GM12864 (cell line): ENCODE results near the gene RHOB.

ENCODE experiments used
- DNase-seq: peaks from one replicate; pipeline ENCODE4 v3.0.0-alpha.2; 2011; ENCODE audit warnings: low read depth
- H3K4me3 ChIP-seq: 2 replicates; pipeline ENCODE4 v1.5.1; 2011; ENCODE audit warnings: mild to moderate bottlenecking, low read depth, low read length, control low read depth
- TF ChIP-seq, protein P1 (sequence below): IDR thresholded peaks from 2 replicates; pipeline ENCODE4 v1.5.1; 2011; ENCODE audit warnings: low read depth, mild to moderate bottlenecking, moderate library complexity, low read length, control low read depth, inconsistent platforms; ENCODE audit errors: missing control alignments

Gene RHOB

DNA sequence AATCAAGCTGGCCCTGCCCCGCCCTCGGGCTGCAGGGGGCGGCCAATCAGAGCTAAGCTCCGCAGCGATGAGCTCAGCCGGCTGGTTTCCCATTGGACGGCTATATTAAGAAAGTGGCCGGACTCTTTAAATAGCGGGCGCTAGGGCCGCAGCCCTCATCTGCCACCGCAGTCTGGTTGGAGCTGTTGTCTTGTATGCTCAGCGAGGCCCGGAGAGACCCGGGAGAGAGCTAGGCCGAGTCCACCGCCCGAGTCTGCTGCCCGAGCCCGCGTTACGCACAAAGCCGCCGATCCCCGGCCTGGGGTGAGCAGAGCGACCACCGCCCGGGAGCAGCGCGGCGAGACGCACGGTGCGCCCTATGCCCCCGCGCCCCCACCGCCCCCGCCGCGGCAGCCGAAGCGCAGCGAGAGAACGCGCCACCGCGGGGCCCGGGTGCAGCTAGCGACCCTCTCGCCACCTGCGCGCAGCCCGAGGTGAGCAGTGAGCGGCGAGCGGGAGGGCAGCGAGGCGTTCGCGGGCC lies at the start of gene RHOB:
RHOB (plus strand) TSS at position 158 of the 520 bp plus-strand sequence. CDS start 392 bp downstream, outside the sequence.
- H3K4me3 ChIP-seq = peak within 1 kb of the TSS; percentile 77
- DNase-seq = peak; percentile 91
- TF ChIP-seq, protein P1, sequence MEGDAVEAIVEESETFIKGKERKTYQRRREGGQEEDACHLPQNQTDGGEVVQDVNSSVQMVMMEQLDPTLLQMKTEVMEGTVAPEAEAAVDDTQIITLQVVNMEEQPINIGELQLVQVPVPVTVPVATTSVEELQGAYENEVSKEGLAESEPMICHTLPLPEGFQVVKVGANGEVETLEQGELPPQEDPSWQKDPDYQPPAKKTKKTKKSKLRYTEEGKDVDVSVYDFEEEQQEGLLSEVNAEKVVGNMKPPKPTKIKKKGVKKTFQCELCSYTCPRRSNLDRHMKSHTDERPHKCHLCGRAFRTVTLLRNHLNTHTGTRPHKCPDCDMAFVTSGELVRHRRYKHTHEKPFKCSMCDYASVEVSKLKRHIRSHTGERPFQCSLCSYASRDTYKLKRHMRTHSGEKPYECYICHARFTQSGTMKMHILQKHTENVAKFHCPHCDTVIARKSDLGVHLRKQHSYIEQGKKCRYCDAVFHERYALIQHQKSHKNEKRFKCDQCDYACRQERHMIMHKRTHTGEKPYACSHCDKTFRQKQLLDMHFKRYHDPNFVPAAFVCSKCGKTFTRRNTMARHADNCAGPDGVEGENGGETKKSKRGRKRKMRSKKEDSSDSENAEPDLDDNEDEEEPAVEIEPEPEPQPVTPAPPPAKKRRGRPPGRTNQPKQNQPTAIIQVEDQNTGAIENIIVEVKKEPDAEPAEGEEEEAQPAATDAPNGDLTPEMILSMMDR = no peak

DNA sequence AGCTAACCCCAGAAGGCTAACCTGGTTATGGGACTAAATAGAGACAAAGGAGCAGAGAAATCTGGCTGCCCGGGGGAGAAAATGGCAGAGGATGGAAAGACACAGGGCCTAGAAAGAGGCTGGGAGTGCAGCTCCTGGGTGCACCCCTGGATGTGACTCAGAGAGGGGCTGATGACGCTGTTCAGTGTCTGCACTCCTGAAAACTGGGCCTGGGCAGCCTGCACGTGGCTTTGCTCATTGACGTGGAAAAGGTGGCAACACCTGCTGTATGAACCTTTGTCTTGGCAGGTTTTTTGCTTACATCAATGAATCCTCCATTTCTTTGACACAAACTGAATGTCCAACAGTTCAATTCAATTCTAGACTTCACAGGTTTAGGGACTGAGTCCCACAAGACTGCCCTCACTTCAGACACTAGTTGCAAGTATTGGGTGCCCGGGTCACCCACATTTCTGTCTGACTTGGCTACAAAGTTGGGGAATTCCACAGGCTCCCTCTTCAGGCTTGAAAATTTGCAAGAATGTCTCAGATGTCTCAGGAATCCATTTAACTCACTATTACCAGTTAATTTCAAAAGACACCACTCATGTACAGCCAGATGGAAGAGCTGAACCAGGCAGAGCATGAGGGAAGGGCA lies 48.9 kb upstream of the RHOB start:
- TF ChIP-seq, protein P1 = no peak
- H3K4me3 ChIP-seq = no peak overlapping the region
- DNase-seq = no peak

DNA sequence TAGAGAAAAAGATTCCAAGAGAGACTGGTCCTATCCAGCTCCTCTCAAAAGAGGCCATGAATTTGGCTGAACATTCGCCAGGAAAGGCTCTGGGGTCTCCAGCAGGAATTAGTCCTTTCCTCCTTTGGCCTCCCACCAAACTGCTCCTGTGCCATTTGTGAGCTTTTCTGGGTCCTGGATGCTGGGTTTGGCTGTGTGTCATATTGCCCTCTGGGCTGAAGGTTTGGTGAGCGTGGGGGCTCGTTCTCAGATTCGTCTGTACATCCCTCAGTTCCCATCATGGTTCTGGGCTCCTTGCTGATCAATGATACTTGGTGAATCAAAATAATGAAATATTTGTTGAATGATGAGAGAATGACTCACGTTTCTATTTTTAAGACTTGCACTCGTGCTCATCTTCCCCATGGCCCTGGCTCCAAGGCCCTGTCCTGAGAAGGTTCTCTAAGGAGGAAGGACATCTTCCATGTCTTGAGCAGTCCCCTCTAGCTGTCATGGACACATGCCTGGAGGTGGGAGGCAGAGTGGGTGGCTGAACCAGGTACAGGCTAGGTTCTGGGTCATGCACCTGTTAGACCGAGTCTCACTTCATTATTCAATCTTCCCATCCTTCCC lies 47.8 kb upstream of the RHOB start:
- DNase-seq = no peak
- no peak overlapping the region for H3K4me3 ChIP-seq
- TF ChIP-seq, protein P1 = no peak

DNA sequence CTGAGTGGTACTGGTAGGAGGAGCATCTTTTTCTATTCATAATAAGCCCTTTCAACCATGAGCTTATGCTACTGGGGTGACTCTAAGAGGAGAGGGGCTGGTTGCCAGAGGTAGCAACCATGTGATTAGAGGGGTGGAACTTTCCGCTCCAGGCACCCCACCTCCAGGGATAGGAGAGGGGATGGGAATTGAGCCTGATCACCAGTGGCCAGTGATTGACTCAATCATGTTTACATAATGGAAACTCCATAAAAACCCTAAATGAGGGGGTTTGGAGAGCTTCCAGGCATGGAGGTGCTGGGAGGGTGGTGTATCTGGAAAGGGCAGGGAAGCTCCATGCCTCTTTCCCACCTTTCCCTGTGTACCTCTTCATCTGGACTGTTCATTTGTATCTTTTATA lies 46.6 kb upstream of the RHOB start:
- no peak overlapping the region for H3K4me3 ChIP-seq
- TF ChIP-seq, protein P1 = no peak
- DNase-seq = no peak

DNA sequence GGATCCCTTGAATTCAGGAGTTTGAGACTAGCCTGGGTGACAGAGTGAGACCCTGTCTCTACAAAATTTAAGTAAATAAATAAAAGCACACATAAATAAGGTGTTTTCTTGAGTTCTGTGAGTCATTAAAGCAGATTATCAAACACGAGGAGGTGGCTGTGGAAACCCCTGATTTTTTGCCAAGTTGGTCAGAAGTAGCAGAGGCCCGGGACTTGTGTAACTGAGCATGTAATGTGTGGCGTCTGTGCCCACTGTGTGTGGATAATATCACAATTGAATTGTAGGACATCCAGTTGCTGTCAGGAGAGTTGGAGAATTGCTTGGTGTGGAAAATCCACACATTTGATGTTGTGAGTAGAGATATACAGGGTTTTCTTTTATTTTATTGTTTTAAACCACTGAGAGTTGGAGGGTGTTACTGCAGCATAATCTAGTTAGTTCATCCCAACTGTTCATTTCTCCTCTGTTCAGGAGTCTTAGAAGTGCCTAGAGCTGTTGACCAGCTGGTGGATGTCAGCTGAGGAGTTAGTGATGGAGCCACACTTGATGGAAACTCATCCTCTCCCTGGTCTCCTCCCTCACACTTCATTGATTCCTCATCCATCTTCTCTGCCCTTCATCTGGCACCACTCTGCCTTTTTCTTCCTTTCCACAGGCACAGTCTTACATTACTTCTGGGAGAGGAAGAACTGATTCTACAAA lies 45.9 kb upstream of the RHOB start:
- H3K4me3 ChIP-seq = no peak overlapping the region
- no peak for DNase-seq
- TF ChIP-seq, protein P1 = no peak

DNA sequence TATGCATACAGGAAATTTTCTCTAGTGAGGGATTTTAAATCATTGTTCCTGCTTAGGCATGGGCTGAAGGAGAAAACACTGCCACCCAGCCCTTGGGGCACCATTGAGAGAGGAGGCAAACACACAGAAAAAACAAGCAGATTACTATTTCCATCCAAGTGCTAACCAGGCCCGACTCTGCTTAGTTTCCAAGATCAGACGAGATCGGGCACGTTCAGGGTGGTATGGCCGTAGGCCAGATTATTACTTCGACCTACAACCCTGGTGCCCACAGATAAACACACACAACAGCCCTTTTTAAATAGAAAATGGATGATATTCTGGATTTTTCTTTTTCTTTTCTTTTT lies 45.4 kb upstream of the RHOB start:
- DNase-seq = no peak
- H3K4me3 ChIP-seq = no peak overlapping the region
- TF ChIP-seq, protein P1 = no peak
